ENCODE results near the gene ZCCHC17.

The ZCCHC17 gene

GRCh38 chr1:31373056-31373896 is 76.4 kb downstream of the ZCCHC17 start, which contains the start of gene FABP3:
FABP3 (minus strand) TSS chr1:31373076; CDS start chr1:31373014, 62 bp downstream.
- H3K4me3 ChIP-seq (ENCODE audit: severe bottlenecking), result no peak within 1 kb of the TSS
- TF ChIP-seq CTCF (IDR thresholded peaks at IDR 0.05; ENCODE audit: poor library complexity, severe bottlenecking), result no peak
- ATAC-seq (ENCODE audit: low read depth) (peak; percentile 59), DNase-seq (ENCODE audit: low spot score) (peak; percentile 66)
- peaks cover 4% of the 10 kb centered on the region for H3K9me3 ChIP-seq (ENCODE audit: severe bottlenecking)
- H3K36me3 ChIP-seq (ENCODE audit: low read depth), result no peaks in the 10 kb centered on the region
- peaks cover 10% of the 10 kb centered on the region for H3K4me1 ChIP-seq (ENCODE audit: insufficient read depth, poor library complexity, severe bottlenecking)
- no peaks in the 10 kb centered on the region for H3K27me3 ChIP-seq (ENCODE audit: insufficient read depth, poor library complexity, severe bottlenecking)
- H3K27ac ChIP-seq (ENCODE audit: poor library complexity, severe bottlenecking), result peak within 1 kb of the TSS; percentile 10

- peak; percentile 17 for DNase-seq (ENCODE audit: low spot score)
- Histone ChIP-seq H3K4me3 (ENCODE audit: severe bottlenecking) (no peak overlapping the region), H3K36me3 (ENCODE audit: low read depth) (no peaks in the 10 kb centered on the region), H3K27ac (ENCODE audit: poor library complexity, severe bottlenecking) (peak overlapping the region; percentile 10), H3K4me1 (ENCODE audit: insufficient read depth, poor library complexity, severe bottlenecking) (peaks cover 10% of the 10 kb centered on the region), H3K9me3 (ENCODE audit: severe bottlenecking) (peaks cover 4% of the 10 kb centered on the region), H3K27me3 (ENCODE audit: insufficient read depth, poor library complexity, severe bottlenecking) (no peaks in the 10 kb centered on the region)
- ATAC-seq (ENCODE audit: low read depth), result no peak
- TF ChIP-seq CTCF (IDR thresholded peaks at IDR 0.05; ENCODE audit: poor library complexity, severe bottlenecking), result no peak
Measured at GRCh38 chr1:31373897-31374486, 77.2 kb downstream of the ZCCHC17 start.

- no peaks in the 10 kb centered on the region for H3K36me3 ChIP-seq (ENCODE audit: low read depth)
- H3K4me1 ChIP-seq (ENCODE audit: insufficient read depth, poor library complexity, severe bottlenecking), result peaks cover 10% of the 10 kb centered on the region
- H3K27ac ChIP-seq (ENCODE audit: poor library complexity, severe bottlenecking), result peak overlapping the region; percentile 10
- no peak for TF ChIP-seq CTCF (IDR thresholded peaks at IDR 0.05; ENCODE audit: poor library complexity, severe bottlenecking)
- H3K4me3 ChIP-seq (ENCODE audit: severe bottlenecking), result no peak overlapping the region
- peaks cover 4% of the 10 kb centered on the region for H3K9me3 ChIP-seq (ENCODE audit: severe bottlenecking)
- ATAC-seq (ENCODE audit: low read depth), result no peak
- DNase-seq (ENCODE audit: low spot score), result peak; percentile 15
- H3K27me3 ChIP-seq (ENCODE audit: insufficient read depth, poor library complexity, severe bottlenecking), result no peaks in the 10 kb centered on the region
Measured at GRCh38 chr1:31374511-31375196, 77.8 kb downstream of the ZCCHC17 start.

GRCh38 chr1:31376375-31377134 is 79.7 kb downstream of the ZCCHC17 start:
- Histone ChIP-seq H3K27ac (ENCODE audit: poor library complexity, severe bottlenecking) (no peak overlapping the region), H3K27me3 (ENCODE audit: insufficient read depth, poor library complexity, severe bottlenecking) (no peaks in the 10 kb centered on the region), H3K4me3 (ENCODE audit: severe bottlenecking) (no peak overlapping the region), H3K9me3 (ENCODE audit: severe bottlenecking) (peaks cover 4% of the 10 kb centered on the region), H3K4me1 (ENCODE audit: insufficient read depth, poor library complexity, severe bottlenecking) (peaks cover 12% of the 10 kb centered on the region), H3K36me3 (ENCODE audit: low read depth) (no peaks in the 10 kb centered on the region)
- DNase-seq (ENCODE audit: low spot score) (no peak), ATAC-seq (ENCODE audit: low read depth) (no peak)
- TF ChIP-seq CTCF (IDR thresholded peaks at IDR 0.05; ENCODE audit: poor library complexity, severe bottlenecking), result no peak
